Measurements from ENCODE around the gene ERBB4.

DNA sequence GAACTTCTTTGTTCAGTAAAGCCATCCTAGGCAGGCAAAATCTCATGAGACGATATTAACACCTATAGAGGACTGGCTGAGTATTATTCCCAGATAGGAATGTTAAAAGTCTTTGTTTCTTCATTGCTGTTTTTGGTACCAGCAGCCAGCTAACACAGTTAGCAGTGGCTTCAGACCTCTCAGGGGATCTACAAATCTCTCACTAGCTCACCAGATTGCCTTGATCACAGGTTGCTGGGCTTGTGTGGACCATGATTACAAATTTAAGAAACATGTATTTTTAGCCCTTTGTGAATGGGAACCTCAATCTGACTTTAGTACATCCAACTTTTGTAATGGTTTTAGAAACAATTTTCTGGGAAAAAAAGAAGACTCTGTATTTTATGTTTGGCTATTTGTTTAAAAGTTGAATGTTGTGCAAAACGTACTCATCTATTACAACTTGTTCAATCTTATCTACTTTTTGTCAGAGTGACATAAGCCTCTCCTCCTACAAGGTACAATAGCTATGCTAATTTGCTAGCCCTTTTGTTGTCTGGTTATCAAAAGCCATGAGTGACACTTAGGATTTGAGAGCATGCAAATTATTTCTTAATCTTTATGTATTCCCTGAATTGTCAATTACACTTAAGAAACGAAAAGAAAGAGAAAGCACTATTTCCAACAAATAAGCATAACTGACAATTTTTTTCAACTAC is 693.1 kb downstream of the ERBB4 start:
- TF ChIP-seq CTCF (conservative IDR thresholded peaks at IDR 0.05; ENCODE audit: low read length) = no peak
- TF ChIP-seq EZH2phosphoT487 (IDR thresholded peaks at IDR 0.05; ENCODE audit: borderline replicate concordance, low read depth, low read length) = no peak
